ENCODE data around the gene MT1F. TPM values are rescaled to one million over a fixed set of nuclear protein-coding genes. Genes with fewer than 3 reads are reported as not detected.

Gene MT1F
- total RNA-seq, 1 donor from 2014 or later, result not detected

DNA sequence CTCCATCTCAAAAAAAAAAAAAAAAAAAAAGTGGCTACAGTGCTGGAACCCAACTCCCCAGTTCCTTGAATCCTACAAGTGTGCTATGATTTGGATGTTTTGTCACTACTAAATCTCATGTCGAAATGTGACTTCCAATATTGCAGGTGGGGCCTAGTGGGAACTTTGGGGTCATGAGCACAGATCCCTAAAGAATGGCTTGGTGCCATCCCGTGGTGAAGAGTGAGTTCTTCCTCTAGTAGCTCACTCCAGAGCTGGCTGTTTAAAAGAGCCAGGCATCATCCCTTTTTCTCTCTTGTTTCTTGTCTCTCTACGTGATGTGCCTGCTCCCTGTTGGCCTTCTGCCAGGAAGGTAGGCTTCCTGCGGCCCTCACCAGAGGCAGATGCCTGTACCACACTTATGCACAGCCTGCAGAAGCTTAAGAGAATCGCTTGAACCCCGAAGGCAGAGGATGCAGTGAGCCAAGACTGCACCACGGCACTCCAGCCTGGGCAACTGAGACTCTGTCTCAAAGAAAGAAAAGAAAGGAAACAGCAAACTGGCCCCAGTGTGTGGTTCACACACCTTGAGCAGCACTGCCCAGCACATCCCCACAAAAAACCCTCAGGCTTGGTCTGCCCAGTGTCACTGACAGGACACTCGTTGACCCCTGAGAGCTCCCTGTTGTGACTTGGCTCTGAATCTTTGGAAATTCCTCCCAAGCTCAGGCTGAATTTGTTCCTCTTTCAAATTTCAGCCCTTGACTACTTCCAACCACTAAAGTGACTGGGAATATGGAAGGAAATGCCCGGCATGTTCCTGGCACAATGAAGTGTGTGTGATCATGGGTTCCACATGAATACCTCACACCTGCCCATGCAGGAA, 29.0 kb upstream of the MT1F start:
- DNase-seq (ENCODE audit: low read depth) (no peak), FAIRE-seq (no peak)
- no peak overlapping the region for H3K27ac ChIP-seq (ENCODE audit: low read depth, low read length)
- H2AFZ ChIP-seq (ENCODE audit: low read depth, low read length), result no peak overlapping the region
- Mint-ChIP-seq H3K27ac (ENCODE audit: unreplicated experiment) (no peak overlapping the region), H3K4me1 (ENCODE audit: low read depth, unreplicated experiment) (peaks cover 9% of the 10 kb centered on the region), H3K27me3 (ENCODE audit: low read depth, unreplicated experiment) (peaks cover 56% of the 10 kb centered on the region), H3K9me3 (ENCODE audit: unreplicated experiment) (peaks cover 2% of the 10 kb centered on the region), H3K4me3 (ENCODE audit: unreplicated experiment) (no peak overlapping the region), H3K36me3 (ENCODE audit: low read depth, unreplicated experiment) (peaks cover 2% of the 10 kb centered on the region)
- peaks cover 20% of the 10 kb centered on the region for H3K79me2 ChIP-seq (ENCODE audit: insufficient read depth, low read length)
- H3K4me1 ChIP-seq (ENCODE audit: insufficient read depth, low read length), result peaks cover 31% of the 10 kb centered on the region
- TF ChIP-seq CTCF (IDR thresholded peaks at IDR 0.05; ENCODE audit: insufficient read depth, low read depth, low read length), result no peak
- no peak for TF ChIP-seq EZH2 (IDR thresholded peaks at IDR 0.05; ENCODE audit: insufficient read depth, low read length)
- H3K9ac ChIP-seq (ENCODE audit: low read length), result no peak overlapping the region
- peaks cover 26% of the 10 kb centered on the region for H3K27me3 ChIP-seq (ENCODE audit: insufficient read depth, low read length)
- H3K36me3 ChIP-seq (ENCODE audit: insufficient read depth, low read length), result no peaks in the 10 kb centered on the region
- H4K20me1 ChIP-seq (ENCODE audit: insufficient read depth, low read length), result peaks cover 11% of the 10 kb centered on the region
- H3K4me2 ChIP-seq (ENCODE audit: low read length), result no peak overlapping the region
- no peak overlapping the region for H3K4me3 ChIP-seq (ENCODE audit: insufficient read depth, low read depth, low read length)
- no peaks in the 10 kb centered on the region for H3K9me3 ChIP-seq (ENCODE audit: insufficient read depth, low read depth, low read length)

DNA sequence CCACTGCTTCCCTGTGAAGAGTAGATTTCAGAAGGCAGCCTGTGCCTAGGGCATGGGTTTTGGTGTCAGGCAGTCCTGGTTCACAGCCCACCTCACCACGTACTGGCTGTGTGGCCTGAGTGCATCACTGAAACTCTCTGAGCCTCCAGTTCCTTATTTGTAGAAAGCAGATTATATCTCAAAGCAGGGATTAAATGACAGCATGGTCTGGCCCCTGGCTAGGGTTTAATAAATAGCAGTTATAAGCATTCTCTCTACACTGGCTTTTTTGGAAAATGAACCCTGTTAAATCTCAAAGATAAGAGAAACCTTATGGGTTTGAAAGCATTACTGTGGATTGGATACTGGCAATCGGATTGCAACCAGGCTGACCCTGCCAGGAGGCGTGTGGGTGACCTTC, 28.2 kb upstream of the MT1F start:
- H3K27ac ChIP-seq (ENCODE audit: low read depth, low read length), result no peak overlapping the region
- peaks cover 20% of the 10 kb centered on the region for H3K79me2 ChIP-seq (ENCODE audit: insufficient read depth, low read length)
- Mint-ChIP-seq H3K4me3 (ENCODE audit: unreplicated experiment) (no peak overlapping the region), H3K36me3 (ENCODE audit: low read depth, unreplicated experiment) (peaks cover 2% of the 10 kb centered on the region), H3K4me1 (ENCODE audit: low read depth, unreplicated experiment) (peaks cover 9% of the 10 kb centered on the region), H3K9me3 (ENCODE audit: unreplicated experiment) (peaks cover 2% of the 10 kb centered on the region), H3K27me3 (ENCODE audit: low read depth, unreplicated experiment) (peaks cover 61% of the 10 kb centered on the region), H3K27ac (ENCODE audit: unreplicated experiment) (no peak overlapping the region)
- H4K20me1 ChIP-seq (ENCODE audit: insufficient read depth, low read length), result peaks cover 11% of the 10 kb centered on the region
- TF ChIP-seq EZH2 (IDR thresholded peaks at IDR 0.05; ENCODE audit: insufficient read depth, low read length) (no peak), CTCF (IDR thresholded peaks at IDR 0.05; ENCODE audit: insufficient read depth, low read depth, low read length) (no peak)
- peaks cover 34% of the 10 kb centered on the region for H3K27me3 ChIP-seq (ENCODE audit: insufficient read depth, low read length)
- H3K9ac ChIP-seq (ENCODE audit: low read length), result no peak overlapping the region
- no peaks in the 10 kb centered on the region for H3K36me3 ChIP-seq (ENCODE audit: insufficient read depth, low read length)
- DNase-seq (ENCODE audit: low read depth) (no peak), FAIRE-seq (no peak)
- no peak overlapping the region for H3K4me2 ChIP-seq (ENCODE audit: low read length)
- peaks cover 31% of the 10 kb centered on the region for H3K4me1 ChIP-seq (ENCODE audit: insufficient read depth, low read length)
- no peak overlapping the region for H3K4me3 ChIP-seq (ENCODE audit: insufficient read depth, low read depth, low read length)
- no peaks in the 10 kb centered on the region for H3K9me3 ChIP-seq (ENCODE audit: insufficient read depth, low read depth, low read length)
- H2AFZ ChIP-seq (ENCODE audit: low read depth, low read length), result no peak overlapping the region

GRCh38 chr16:56630134-56630533, 27.6 kb upstream of the MT1F start:
- FAIRE-seq (no peak), DNase-seq (ENCODE audit: low read depth) (no peak)
- Mint-ChIP-seq H3K9me3 (ENCODE audit: unreplicated experiment) (peaks cover 2% of the 10 kb centered on the region), H3K27ac (ENCODE audit: unreplicated experiment) (no peak overlapping the region), H3K4me1 (ENCODE audit: low read depth, unreplicated experiment) (peaks cover 13% of the 10 kb centered on the region), H3K4me3 (ENCODE audit: unreplicated experiment) (no peak overlapping the region), H3K36me3 (ENCODE audit: low read depth, unreplicated experiment) (no peaks in the 10 kb centered on the region), H3K27me3 (ENCODE audit: low read depth, unreplicated experiment) (peaks cover 63% of the 10 kb centered on the region)
- H3K27ac ChIP-seq (ENCODE audit: low read depth, low read length), result no peak overlapping the region
- H3K9me3 ChIP-seq (ENCODE audit: insufficient read depth, low read depth, low read length), result no peaks in the 10 kb centered on the region
- no peak for TF ChIP-seq EZH2 (IDR thresholded peaks at IDR 0.05; ENCODE audit: insufficient read depth, low read length)
- no peak for TF ChIP-seq CTCF (IDR thresholded peaks at IDR 0.05; ENCODE audit: insufficient read depth, low read depth, low read length)
- no peak overlapping the region for H3K4me2 ChIP-seq (ENCODE audit: low read length)
- peaks cover 40% of the 10 kb centered on the region for H3K27me3 ChIP-seq (ENCODE audit: insufficient read depth, low read length)
- H3K4me3 ChIP-seq (ENCODE audit: insufficient read depth, low read depth, low read length), result no peak overlapping the region
- H2AFZ ChIP-seq (ENCODE audit: low read depth, low read length), result no peak overlapping the region
- H4K20me1 ChIP-seq (ENCODE audit: insufficient read depth, low read length), result peaks cover 11% of the 10 kb centered on the region
- H3K9ac ChIP-seq (ENCODE audit: low read length), result no peak overlapping the region
- peaks cover 17% of the 10 kb centered on the region for H3K79me2 ChIP-seq (ENCODE audit: insufficient read depth, low read length)
- H3K36me3 ChIP-seq (ENCODE audit: insufficient read depth, low read length), result no peaks in the 10 kb centered on the region
- peaks cover 28% of the 10 kb centered on the region for H3K4me1 ChIP-seq (ENCODE audit: insufficient read depth, low read length)

All from astrocyte (in vitro differentiated cells and primary cell).